Psoas muscle (tissue), 8 donors: ENCODE results near the gene SRD5A3. TPM values are rescaled to one million over a fixed set of nuclear protein-coding genes. Genes with fewer than 3 reads are reported as not detected.

Experiments used
- ATAC-seq, 4 donors: fragments of 200-7000 bp; cut with Tn5 transposase; one replicate each; pipeline ENCODE4 v1.9.1; 2020; ENCODE audit warnings: moderate library complexity in 3 of 4, mild to moderate bottlenecking in 2 of 4
- DNase-seq, 2 donors: peaks; one replicate each; pipeline ENCODE4 v3.0.0-alpha.2; 2020
- H3K27ac ChIP-seq: fragments of 200-600 bp; one replicate; pipeline ENCODE4 v1.8.0; 2022
- H3K27me3 ChIP-seq, 3 donors: fragments of 200-600 bp in 1 of 3; one replicate each; pipeline versions ENCODE4 v1.6.1 to v1.8.0; 2013 to 2022; ENCODE audit warnings: low read length in 2 of 3, mild to moderate bottlenecking in 2 of 3, moderate library complexity in 1 of 3; ENCODE audit not compliant: insufficient read depth in 3 of 3
- H3K36me3 ChIP-seq, 2 donors: fragments of 200-600 bp in 1 of 2; one replicate each; pipeline versions ENCODE4 v1.6.1 to v1.8.0; 2013 to 2022; ENCODE audit warnings: low read depth in 1 of 2, mild to moderate bottlenecking in 1 of 2, moderate library complexity in 1 of 2; ENCODE audit not compliant: insufficient read depth in 1 of 2
- H3K4me1 ChIP-seq: fragments of 200-600 bp; one replicate; pipeline ENCODE4 v1.8.0; 2022
- H3K4me3 ChIP-seq: fragments of 200-600 bp; one replicate; pipeline ENCODE4 v1.8.0; 2022; ENCODE audit warnings: mild to moderate bottlenecking
- H3K9me3 ChIP-seq: fragments of 200-600 bp; one replicate; pipeline ENCODE4 v1.8.0; 2022
- whole genome bisulfite sequencing, 3 donors: extraction: QIAGEN DNeasy Blood & Tissue Kit; methylation state at CpG; one replicate each; pipeline versions ENCODE4 v1.1.6 to v1.1.7; 2013; 5-methylcytosine and 5-hydroxymethylcytosine counted together
- intact Hi-C, 2 donors: fragments of 100-400 bp; cut with DNase I; formaldehyde crosslinking; loops; one replicate each; pipeline versions ENCODE4 v1.11.0 to v1.14.2; 2022
- polyA plus RNA-seq, 3 donors: library from polyadenylated mRNA; stranded (reverse); fragments of 200-250 nt; gene quantifications; one replicate each; pipeline ENCODE4 v1.2.3, GENCODE V29; 2013
- total RNA-seq, 4 donors: library from RNA; stranded (reverse); fragmentation: NEBNext Ultra II Directional in 2 of 4; extraction: Animal tissue kit (Norgen Biotek cat#: 25700) in 2 of 4; gene quantifications; one replicate each; pipeline versions ENCODE4 v1.2.1 to v1.2.4, GENCODE V29; 2021 to 2023
- TF ChIP-seq, protein P1 (sequence below): fragments of 200-600 bp; IDR thresholded peaks from one replicate; pipeline ENCODE4 v1.8.0; 2022; ENCODE audit warnings: antibody characterized with exemption
- donor health status: healthy with polysubstance abuse.
- donor health status: DM: no; HTN: no; CAD: no; lungs with moderate emphysema.
- donor health status: Bipolar disorder and iron deficiency.
- donor health status: healthy.
- donor health status: DM: yes; HTN: yes; CAD: no.
- donor health status: DM: no; HTN: no; CAD: no.
- donor health status: DM: no; HTN: no; CAD: no.
- donor health status: DM: yes; HTN: yes; CAD: no.

Gene SRD5A3
- total and polyA plus RNA-seq, 7 donors = 2.1 to 8.6 (median 4.0) TPM

DNA sequence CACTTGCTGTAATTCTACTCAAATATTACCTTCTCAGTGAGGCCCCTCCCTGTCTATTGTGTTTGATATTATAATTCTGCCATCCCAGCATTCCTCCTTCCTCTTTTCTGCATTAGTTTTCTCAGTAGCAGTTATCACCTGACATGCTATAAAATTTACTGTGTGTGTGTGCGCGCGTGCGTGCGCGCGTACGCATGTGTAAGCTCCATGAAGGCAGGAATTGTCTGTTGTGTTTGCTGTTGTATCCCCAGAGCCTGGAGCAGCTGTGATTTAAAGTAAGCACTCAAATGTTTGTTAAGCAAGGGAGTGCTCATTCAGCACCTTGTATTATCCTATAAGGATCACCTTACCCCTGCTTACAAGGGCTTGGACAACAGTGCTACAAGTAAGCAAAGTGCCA lies 8.6 kb downstream of the SRD5A3 start:
- 92 to 93% (median 92%) methylated on average over 8 of the region's 8 CpGs for WGBS, 3 donors
- intact Hi-C loops = loop anchor here in 1 of 2 donors (5.0 kb wide), 1 partner anchor 43 kb away; the partner anchor contains the start of gene TMEM165
- Histone ChIP-seq H3K27ac (no peak overlapping the region), H3K4me1 (peaks cover 16% of the 10 kb centered on the region), H3K36me3 (peaks cover 0 to 8% of the 10 kb centered on the region in 2 donors), H3K4me3 (no peak overlapping the region), H3K27me3 (no peaks in the 10 kb centered on the region), H3K9me3 (no peaks in the 10 kb centered on the region)
- TF ChIP-seq, protein P1, sequence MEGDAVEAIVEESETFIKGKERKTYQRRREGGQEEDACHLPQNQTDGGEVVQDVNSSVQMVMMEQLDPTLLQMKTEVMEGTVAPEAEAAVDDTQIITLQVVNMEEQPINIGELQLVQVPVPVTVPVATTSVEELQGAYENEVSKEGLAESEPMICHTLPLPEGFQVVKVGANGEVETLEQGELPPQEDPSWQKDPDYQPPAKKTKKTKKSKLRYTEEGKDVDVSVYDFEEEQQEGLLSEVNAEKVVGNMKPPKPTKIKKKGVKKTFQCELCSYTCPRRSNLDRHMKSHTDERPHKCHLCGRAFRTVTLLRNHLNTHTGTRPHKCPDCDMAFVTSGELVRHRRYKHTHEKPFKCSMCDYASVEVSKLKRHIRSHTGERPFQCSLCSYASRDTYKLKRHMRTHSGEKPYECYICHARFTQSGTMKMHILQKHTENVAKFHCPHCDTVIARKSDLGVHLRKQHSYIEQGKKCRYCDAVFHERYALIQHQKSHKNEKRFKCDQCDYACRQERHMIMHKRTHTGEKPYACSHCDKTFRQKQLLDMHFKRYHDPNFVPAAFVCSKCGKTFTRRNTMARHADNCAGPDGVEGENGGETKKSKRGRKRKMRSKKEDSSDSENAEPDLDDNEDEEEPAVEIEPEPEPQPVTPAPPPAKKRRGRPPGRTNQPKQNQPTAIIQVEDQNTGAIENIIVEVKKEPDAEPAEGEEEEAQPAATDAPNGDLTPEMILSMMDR = no peak
- no peak for ATAC-seq
- DNase-seq = no peak

DNA sequence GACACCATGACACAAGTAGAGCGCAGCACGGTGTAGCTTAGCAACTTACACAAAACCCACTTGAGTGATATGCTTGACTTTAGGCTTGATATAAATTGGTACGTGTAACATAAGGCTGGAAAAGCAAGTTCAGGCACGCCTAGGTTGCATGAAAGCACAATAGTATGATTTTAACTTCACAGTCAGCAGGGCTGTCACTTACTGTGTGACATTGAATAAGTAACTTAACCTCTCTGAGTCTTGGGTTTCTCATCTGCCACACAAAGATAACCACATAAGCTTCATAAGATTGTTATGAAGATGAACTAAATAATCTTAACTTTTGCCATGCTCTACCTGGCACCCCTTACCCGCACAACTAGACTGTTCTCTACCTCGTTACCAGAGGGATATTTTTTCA lies 9.5 kb downstream of the SRD5A3 start:
- no peak for DNase-seq
- H3K36me3 ChIP-seq = peaks cover 0 to 8% of the 10 kb centered on the region in 2 donors
- peaks cover 17% of the 10 kb centered on the region for H3K4me1 ChIP-seq
- TF ChIP-seq, protein P1 = no peak
- H3K27me3 ChIP-seq = no peaks in the 10 kb centered on the region
- no peak for ATAC-seq
- intact Hi-C loops = loop anchor here in 1 of 2 donors (5.0 kb wide), 1 partner anchor 42 kb away; the partner anchor contains the start of gene TMEM165
- H3K27ac ChIP-seq = no peak overlapping the region
- no peak overlapping the region for H3K4me3 ChIP-seq
- no peaks in the 10 kb centered on the region for H3K9me3 ChIP-seq
- WGBS, 3 donors = 77 to 80% (median 79%) methylated on average over 6 of the region's 6 CpGs

DNA sequence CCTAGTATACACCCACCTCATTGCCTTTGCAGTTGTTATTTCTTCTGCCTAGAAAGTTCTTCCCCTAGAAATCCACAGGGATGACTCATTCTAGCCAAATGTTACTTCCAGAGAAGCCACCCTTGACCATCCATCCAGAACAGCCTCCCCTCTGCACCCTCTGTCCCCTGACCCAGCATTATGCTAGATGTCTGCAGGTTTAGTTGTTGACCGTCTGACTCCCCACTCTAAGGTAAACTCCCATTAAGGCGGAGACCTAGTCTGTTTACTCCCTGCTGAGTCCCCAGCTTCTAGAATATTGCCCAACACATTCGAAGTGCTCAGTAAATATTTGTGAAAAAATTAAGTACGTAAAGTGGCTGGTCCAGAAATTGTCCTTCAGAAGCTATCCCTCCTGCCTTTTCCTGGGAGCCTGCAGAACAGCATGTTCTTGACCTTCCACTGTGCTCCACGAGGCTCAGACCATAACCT lies 11.0 kb downstream of the SRD5A3 start:
- WGBS, 3 donors = 85 to 95% (median 90%) methylated on average over 5 of the region's 5 CpGs
- H3K9me3 ChIP-seq = no peaks in the 10 kb centered on the region
- DNase-seq (no peak), ATAC-seq (no peak)
- no peaks in the 10 kb centered on the region for H3K27me3 ChIP-seq
- intact Hi-C loops = loop anchor here in 1 of 2 donors (5.0 kb wide), 1 partner anchor 40 kb away; the partner anchor contains the start of gene TMEM165
- no peak overlapping the region for H3K27ac ChIP-seq
- H3K4me3 ChIP-seq = no peak overlapping the region
- H3K4me1 ChIP-seq = peaks cover 17% of the 10 kb centered on the region
- peaks cover 0 to 8% of the 10 kb centered on the region in 2 donors for H3K36me3 ChIP-seq
- TF ChIP-seq, protein P1 = no peak

DNA sequence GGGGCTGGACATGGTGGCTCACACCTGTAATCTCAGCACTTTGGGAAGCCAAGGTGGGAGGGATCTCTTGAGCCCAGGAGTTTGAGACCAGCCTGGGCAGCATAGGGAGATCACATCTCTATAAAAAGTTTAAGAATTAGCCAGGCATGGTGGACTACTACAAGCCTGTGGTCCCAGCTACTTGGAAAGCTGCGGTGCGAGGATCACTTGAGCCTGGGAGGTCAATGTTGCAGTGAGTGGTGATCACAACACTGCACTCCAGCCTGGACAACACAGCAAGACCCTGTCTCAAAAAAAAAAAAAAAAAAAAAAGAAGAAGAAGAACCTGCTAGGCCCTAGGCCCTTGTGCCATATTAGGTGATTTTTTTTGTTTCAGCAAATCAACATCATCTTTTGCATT lies 12.2 kb downstream of the SRD5A3 start:
- peak overlapping the region; percentile 70 for H3K27ac ChIP-seq
- H3K4me1 ChIP-seq = peaks cover 17% of the 10 kb centered on the region
- DNase-seq (no peak), ATAC-seq (peak in 1 of 4 donors; percentile 7)
- 98 to 100% (median 99%) methylated on average over 2 of the region's 2 CpGs for WGBS, 3 donors
- intact Hi-C loops = loop anchor here in 1 of 2 donors (5.0 kb wide), 1 partner anchor 39 kb away; the partner anchor contains the start of gene TMEM165
- no peak overlapping the region for H3K4me3 ChIP-seq
- TF ChIP-seq, protein P1 = no peak
- peaks cover 0 to 8% of the 10 kb centered on the region in 2 donors for H3K36me3 ChIP-seq
- no peaks in the 10 kb centered on the region for H3K27me3 ChIP-seq
- no peaks in the 10 kb centered on the region for H3K9me3 ChIP-seq
